ENCODE measurements around the gene PHACTR1. TPM values are rescaled to one million over a fixed set of nuclear protein-coding genes. Genes with fewer than 3 reads are reported as not detected.
A peak's percentile ranks its signal among the peaks of the same experiment; 100 is the strongest.

The PHACTR1 gene
- total RNA-seq, 1 experiment from 2014 or later = 2.6 TPM

DNA sequence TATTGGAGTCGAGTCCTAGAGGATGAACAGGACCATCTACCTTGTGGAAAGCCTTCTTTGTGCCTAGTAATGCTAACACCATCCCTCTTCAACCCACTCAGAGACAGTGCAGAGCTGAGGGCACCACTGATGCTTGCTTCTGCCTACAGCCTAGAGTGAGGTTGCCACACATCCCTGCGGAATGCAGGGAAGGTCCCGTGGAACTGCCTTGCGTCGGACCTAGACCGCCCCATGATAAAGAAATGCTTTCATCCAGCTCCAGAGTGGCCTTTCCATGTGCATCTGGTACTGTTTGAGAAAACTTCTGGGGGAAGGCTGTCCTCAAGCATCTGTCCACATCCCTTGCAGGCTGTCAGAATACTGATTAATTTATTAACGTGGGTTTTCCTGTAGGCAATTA, 168.4 kb downstream of the PHACTR1 start:
- no peaks in the 10 kb centered on the region for H3K36me3 ChIP-seq (ENCODE audit: insufficient read depth, low read length, poor library complexity, severe bottlenecking)
- intact Hi-C loops (cut with micrococcal nuclease; ENCODE audit: unreplicated experiment) = no loop called here
- CTCF ChIA-PET = no interaction called here
- H3K4me3 ChIP-seq (ENCODE audit: low read depth, low read length, poor library complexity, severe bottlenecking) = no peak overlapping the region
- POLR2A ChIA-PET (ENCODE audit: low non-redundant PET) = no interaction called here
- H3K27ac ChIP-seq (ENCODE audit: low read depth, low read length, poor library complexity, severe bottlenecking) = no peak overlapping the region
- H3K9me3 ChIP-seq (ENCODE audit: low read depth, low read length, poor library complexity, severe bottlenecking) = no peaks in the 10 kb centered on the region
- no TSS peak for BruUV-seq (replicated peaks)
- H3K27me3 ChIP-seq (replicated peaks; ENCODE audit: insufficient read depth, low read depth, low read length, poor library complexity) = no peaks in the 10 kb centered on the region
- peaks cover 8% of the 10 kb centered on the region for H3K4me1 ChIP-seq (ENCODE audit: insufficient read depth, low read length, poor library complexity, severe bottlenecking)
- no peak for DNase-seq (ENCODE audit: low spot score)
- TF ChIP-seq EZH2 (IDR thresholded peaks at IDR 0.05; ENCODE audit: borderline replicate concordance, low read depth, low read length, poor library complexity, severe bottlenecking) = no peak
- TF ChIP-seq, protein P1, sequence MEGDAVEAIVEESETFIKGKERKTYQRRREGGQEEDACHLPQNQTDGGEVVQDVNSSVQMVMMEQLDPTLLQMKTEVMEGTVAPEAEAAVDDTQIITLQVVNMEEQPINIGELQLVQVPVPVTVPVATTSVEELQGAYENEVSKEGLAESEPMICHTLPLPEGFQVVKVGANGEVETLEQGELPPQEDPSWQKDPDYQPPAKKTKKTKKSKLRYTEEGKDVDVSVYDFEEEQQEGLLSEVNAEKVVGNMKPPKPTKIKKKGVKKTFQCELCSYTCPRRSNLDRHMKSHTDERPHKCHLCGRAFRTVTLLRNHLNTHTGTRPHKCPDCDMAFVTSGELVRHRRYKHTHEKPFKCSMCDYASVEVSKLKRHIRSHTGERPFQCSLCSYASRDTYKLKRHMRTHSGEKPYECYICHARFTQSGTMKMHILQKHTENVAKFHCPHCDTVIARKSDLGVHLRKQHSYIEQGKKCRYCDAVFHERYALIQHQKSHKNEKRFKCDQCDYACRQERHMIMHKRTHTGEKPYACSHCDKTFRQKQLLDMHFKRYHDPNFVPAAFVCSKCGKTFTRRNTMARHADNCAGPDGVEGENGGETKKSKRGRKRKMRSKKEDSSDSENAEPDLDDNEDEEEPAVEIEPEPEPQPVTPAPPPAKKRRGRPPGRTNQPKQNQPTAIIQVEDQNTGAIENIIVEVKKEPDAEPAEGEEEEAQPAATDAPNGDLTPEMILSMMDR (conservative IDR thresholded peaks at IDR 0.05; ENCODE audit: low read depth, low read length) = no peak

DNA sequence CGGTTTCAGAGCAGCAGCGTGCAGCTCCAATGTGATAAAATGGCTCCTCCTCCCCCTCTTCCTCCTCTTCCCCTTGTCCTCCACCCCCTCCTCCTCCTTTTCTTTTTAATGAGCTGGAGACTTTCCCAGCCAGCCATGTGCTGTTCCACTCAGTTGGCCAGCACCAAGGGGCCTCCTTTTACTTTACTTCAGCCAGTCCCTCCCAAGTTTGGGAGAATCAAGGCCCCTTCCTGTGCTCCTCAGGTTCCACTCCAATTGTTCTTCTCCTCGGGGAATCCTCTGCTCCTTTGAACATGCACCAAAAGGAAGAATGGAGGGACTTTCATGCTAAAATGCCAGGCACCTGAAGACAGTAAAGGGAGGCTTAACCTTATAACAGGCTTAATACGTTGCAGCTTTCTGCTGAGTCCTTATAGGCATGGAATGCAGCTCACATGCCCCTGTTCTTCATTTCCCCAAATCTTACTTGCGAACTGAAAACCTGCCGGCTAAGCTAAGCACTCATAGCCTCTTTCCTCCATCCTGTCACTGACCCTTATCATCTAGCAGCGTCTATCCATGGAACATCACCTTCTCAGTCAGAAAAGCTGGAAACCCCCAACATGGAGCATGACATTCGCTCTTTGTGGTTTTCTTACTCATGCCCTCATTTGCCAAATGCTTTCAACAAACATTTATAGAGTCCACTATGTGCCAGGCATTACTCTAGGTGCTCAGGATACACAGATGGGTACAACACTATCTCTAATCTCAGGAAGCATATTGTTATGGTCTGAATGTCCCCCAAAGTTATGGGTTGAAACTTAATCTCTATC, 170.6 kb downstream of the PHACTR1 start:
- ChIA-PET POLR2A (ENCODE audit: low non-redundant PET) (no interaction called here), CTCF (no interaction called here)
- BruUV-seq (replicated peaks) = no TSS peak
- no peak overlapping the region for H3K27ac ChIP-seq (ENCODE audit: low read depth, low read length, poor library complexity, severe bottlenecking)
- H3K27me3 ChIP-seq (replicated peaks; ENCODE audit: insufficient read depth, low read depth, low read length, poor library complexity) = no peaks in the 10 kb centered on the region
- no peaks in the 10 kb centered on the region for H3K36me3 ChIP-seq (ENCODE audit: insufficient read depth, low read length, poor library complexity, severe bottlenecking)
- H3K9me3 ChIP-seq (ENCODE audit: low read depth, low read length, poor library complexity, severe bottlenecking) = peaks cover 7% of the 10 kb centered on the region
- H3K4me3 ChIP-seq (ENCODE audit: low read depth, low read length, poor library complexity, severe bottlenecking) = no peak overlapping the region
- TF ChIP-seq, protein P1 (conservative IDR thresholded peaks at IDR 0.05; ENCODE audit: low read depth, low read length) = no peak
- no peak for TF ChIP-seq EZH2 (IDR thresholded peaks at IDR 0.05; ENCODE audit: borderline replicate concordance, low read depth, low read length, poor library complexity, severe bottlenecking)
- DNase-seq (ENCODE audit: low spot score) = peak; percentile 34
- H3K4me1 ChIP-seq (ENCODE audit: insufficient read depth, low read length, poor library complexity, severe bottlenecking) = peaks cover 8% of the 10 kb centered on the region
- intact Hi-C loops (cut with micrococcal nuclease; ENCODE audit: unreplicated experiment) = no loop called here

DNA sequence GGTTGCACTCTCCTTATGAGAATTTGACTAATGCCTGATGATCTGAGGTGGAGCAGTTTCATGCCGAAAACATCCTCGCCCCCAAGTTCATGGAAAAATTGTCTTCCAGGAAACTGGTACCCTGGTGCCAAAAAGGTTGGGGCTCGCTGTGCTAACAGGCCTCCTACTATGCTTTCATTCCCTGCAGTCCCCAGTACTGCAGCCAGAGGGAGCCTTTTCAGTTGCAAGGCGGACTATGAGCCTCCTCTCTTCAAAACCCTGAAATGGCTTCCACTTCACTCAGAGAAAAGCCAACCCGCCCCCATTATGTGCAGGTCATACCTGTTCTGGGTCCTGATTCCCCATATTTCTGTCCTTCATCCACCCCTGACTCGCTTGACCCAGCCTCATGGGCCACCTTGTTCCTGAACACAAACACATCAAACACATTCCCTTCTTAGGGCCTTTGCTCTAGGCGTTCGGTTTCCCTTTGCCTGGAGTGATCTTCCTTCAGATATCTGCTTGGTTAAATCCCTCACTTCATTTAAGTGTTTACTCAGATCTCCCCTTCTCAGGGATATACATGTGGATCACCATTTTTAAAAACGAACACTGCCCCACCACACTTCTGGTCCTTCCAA, 173.7 kb downstream of the PHACTR1 start:
- no peak overlapping the region for H3K4me3 ChIP-seq (ENCODE audit: low read depth, low read length, poor library complexity, severe bottlenecking)
- intact Hi-C loops (cut with micrococcal nuclease; ENCODE audit: unreplicated experiment) = loop anchor here (10.0 kb wide), 2 partner anchors 285 to 1305 kb away; no protein-coding TSS in a partner anchor
- H3K27ac ChIP-seq (ENCODE audit: low read depth, low read length, poor library complexity, severe bottlenecking) = no peak overlapping the region
- ChIA-PET POLR2A (ENCODE audit: low non-redundant PET) (no interaction called here), CTCF (no interaction called here)
- no TSS peak for BruUV-seq (replicated peaks)
- H3K36me3 ChIP-seq (ENCODE audit: insufficient read depth, low read length, poor library complexity, severe bottlenecking) = no peaks in the 10 kb centered on the region
- no peak for TF ChIP-seq EZH2 (IDR thresholded peaks at IDR 0.05; ENCODE audit: borderline replicate concordance, low read depth, low read length, poor library complexity, severe bottlenecking)
- TF ChIP-seq, protein P1 (conservative IDR thresholded peaks at IDR 0.05; ENCODE audit: low read depth, low read length) = peak; percentile 65
- H3K9me3 ChIP-seq (ENCODE audit: low read depth, low read length, poor library complexity, severe bottlenecking) = peaks cover 7% of the 10 kb centered on the region
- peaks cover 12% of the 10 kb centered on the region for H3K4me1 ChIP-seq (ENCODE audit: insufficient read depth, low read length, poor library complexity, severe bottlenecking)
- no peaks in the 10 kb centered on the region for H3K27me3 ChIP-seq (replicated peaks; ENCODE audit: insufficient read depth, low read depth, low read length, poor library complexity)
- peak; percentile 40 for DNase-seq (ENCODE audit: low spot score)
